ENCODE results near the gene TIAM2. TPM values are rescaled to one million over a fixed set of nuclear protein-coding genes. Genes with fewer than 3 reads are reported as not detected.

Gene TIAM2
- total and polyA plus RNA-seq, 9 of the 15 experiments (the other 6 are each of a cell fraction or from before 2014, with no cell fraction given), result 0.73 to 6.5 (median 4.3) TPM

- in situ Hi-C loops (cut with MboI), result no loop called here
- TF ChIP-seq MTA1 (IDR thresholded peaks at IDR 0.05; ENCODE audit: borderline replicate concordance) (no peak), ELF1 (tag; IDR thresholded peaks at IDR 0.05) (no peak), SMAD4 (CRISPR knock-in tag; conservative IDR thresholded peaks at IDR 0.05) (no peak), CAMTA2 (CRISPR knock-in tag; conservative IDR thresholded peaks at IDR 0.05) (no peak), RREB1 (CRISPR knock-in tag; IDR thresholded peaks at IDR 0.05) (no peak), ZNF121 (CRISPR knock-in tag; conservative IDR thresholded peaks at IDR 0.05) (peak; percentile 38; the same call in 1 of the 2 replicates), YY1 (IDR thresholded peaks at IDR 0.05; ENCODE audit: borderline replicate concordance in 1 of 3, control insufficient read depth in 1 of 3, extremely low read depth in 1 of 3, insufficient read depth in 3 of 3, insufficient read length in 1 of 3, insufficient replicate concordance in 2 of 3, low read depth in 1 of 3, low read length in 2 of 3) (no peak)
- no peaks in the 10 kb centered on the region for H3K79me2 ChIP-seq (ENCODE audit: control insufficient read depth, insufficient read depth, low read length)
Observed at GRCh38 chr6:154980273-154981078, 14.6 kb upstream of the TIAM2 start.

More at GRCh38 chr6:154980273-154981078, 14.6 kb upstream of the TIAM2 start:
- no peaks in the 10 kb centered on the region for H3K36me3 ChIP-seq (ENCODE audit: control insufficient read depth, insufficient read depth, low read length)
- ATAC-seq (no peak), DNase-seq (ENCODE audit: extremely low read depth in 1 of 4, low spot score in 3 of 4) (no peak), FAIRE-seq (no peak)
- no peak overlapping the region for H2AFZ ChIP-seq (ENCODE audit: low read depth, low read length)
- no peak overlapping the region for H3K9ac ChIP-seq (ENCODE audit: insufficient read depth in 1 of 2, low read depth in 2 of 2, low read length in 2 of 2)
- intact Hi-C loops (cut with micrococcal nuclease), result no loop called here
- H3K4me2 ChIP-seq (ENCODE audit: insufficient read depth, low read length), result no peak overlapping the region
- 2% methylated on average over 8 of the region's 8 CpGs for WGBS (ENCODE audit: insufficient coverage, low coverage, missing lambda C conversion rate)
- no peak overlapping the region for H3K27ac ChIP-seq (ENCODE audit: extremely low read depth, low read depth, low read length)
- no peaks in the 10 kb centered on the region for H3K9me1 ChIP-seq (ENCODE audit: control insufficient read depth, insufficient read depth, low read length)
- peaks cover 12 to 24% of the 10 kb centered on the region in 2 experiments; a peak in 4 of 5 replicates for H3K27me3 ChIP-seq (ENCODE audit: control insufficient read depth in 2 of 2, insufficient read depth in 2 of 2, low read length in 2 of 2)
- CTCF ChIA-PET (ENCODE audit: low intra/inter-chr PET ratio), result no interaction called here
- no peak overlapping the region for H3K4me3 ChIP-seq
- no peaks in the 10 kb centered on the region for H4K20me1 ChIP-seq (replicated peaks; ENCODE audit: control insufficient read depth, insufficient read depth, low read length)
- no peaks in the 10 kb centered on the region for H3K9me3 ChIP-seq (replicated peaks; ENCODE audit: control insufficient read depth, insufficient read depth, low read depth, low read length)
- POLR2A ChIA-PET, result no interaction called here
- H3K4me1 ChIP-seq (replicated peaks in 1 of 2; ENCODE audit: control insufficient read depth in 2 of 2, insufficient read depth in 2 of 2, low read length in 2 of 2), result no peaks in the 10 kb centered on the region
- no TSS peak for BruUV-seq (replicated peaks)

All from K562 (cell line).